RWPE1 (cell line): ENCODE results near the gene HDAC11.
A peak's percentile ranks its signal among the peaks of the same experiment; 100 is the strongest.
"Not testable (repeated sequence)": the region's sequence is repeated elsewhere in the genome, so short reads cannot be mapped to it uniquely, and the experiment has no call there.

Experiments used
- CTCF ChIA-PET: fragments of 350-600 bp; sonication (Branson Sonifier 250); formaldehyde crosslinking; extraction: SDS; loops from one replicate; lab custom pipeline; 2021; lab: Yijun Ruan, JAX
- POLR2A ChIA-PET: fragments of 400-600 bp; formaldehyde crosslinking; extraction: SDS; loops from one replicate; lab custom pipeline; 2020; ENCODE audit warnings: antibody characterized with exemption; ENCODE audit not compliant: low non-redundant PET; lab: Yijun Ruan, JAX
- DNase-seq: peaks from one replicate; pipeline ENCODE4 v3.0.0; 2012; ENCODE audit warnings: low spot score
- H3K27ac ChIP-seq: fragments of 450-650 bp; 2 replicates; pipeline ENCODE4 v1.5.1; 2017
- CTCF ChIP-seq: fragments of 450-650 bp; conservative IDR thresholded peaks from 2 replicates; pipeline ENCODE4 v1.5.1; 2017; ENCODE audit warnings: low read depth, mild to moderate bottlenecking

Gene HDAC11

DNA sequence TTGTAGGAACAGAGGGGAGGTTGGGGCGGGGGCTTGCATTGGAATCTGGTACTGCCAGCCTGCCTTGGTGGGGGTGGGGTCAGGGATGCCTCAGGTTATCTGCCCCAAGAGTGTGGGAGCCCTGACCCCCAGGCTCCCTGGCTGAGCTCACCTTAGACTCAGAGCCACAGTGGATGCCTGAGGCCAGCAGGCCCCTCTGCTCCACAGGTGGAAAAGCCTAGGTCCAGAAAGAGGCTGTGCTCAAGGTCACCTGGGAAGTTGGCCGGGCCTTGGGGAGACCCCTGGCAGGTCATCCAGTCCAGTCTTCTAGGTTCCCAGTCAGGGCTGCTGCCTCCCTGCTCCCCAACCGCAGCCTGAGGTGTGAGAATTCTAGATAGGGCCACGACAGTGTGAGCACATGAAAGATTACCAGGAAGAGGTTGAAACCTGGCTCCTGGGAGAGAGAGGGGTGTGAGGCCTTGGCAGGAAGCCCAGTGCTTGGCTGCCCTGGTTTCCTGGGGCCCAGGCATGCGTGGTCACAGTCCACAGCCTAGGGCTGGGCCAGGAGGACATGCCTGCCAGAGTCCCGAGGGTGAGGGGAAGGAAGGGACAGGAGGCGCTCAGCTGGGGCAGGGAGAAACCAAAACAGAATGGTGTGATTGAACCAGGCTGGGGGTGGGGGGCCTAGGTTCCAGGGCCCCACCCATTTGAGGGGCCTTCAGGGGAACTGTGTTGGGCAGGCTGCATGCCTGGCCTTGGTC lies 4.9 kb downstream of the HDAC11 start:
- TF ChIP-seq CTCF = no peak
- peak overlapping the region; percentile 94 for H3K27ac ChIP-seq
- DNase-seq = peak; percentile 54
- POLR2A ChIA-PET = no interaction called here
- CTCF ChIA-PET = interaction anchor here (0.7 kb wide), 1 partner anchor 315 kb away, joined by 3 read pairs; no protein-coding TSS in a partner anchor

DNA sequence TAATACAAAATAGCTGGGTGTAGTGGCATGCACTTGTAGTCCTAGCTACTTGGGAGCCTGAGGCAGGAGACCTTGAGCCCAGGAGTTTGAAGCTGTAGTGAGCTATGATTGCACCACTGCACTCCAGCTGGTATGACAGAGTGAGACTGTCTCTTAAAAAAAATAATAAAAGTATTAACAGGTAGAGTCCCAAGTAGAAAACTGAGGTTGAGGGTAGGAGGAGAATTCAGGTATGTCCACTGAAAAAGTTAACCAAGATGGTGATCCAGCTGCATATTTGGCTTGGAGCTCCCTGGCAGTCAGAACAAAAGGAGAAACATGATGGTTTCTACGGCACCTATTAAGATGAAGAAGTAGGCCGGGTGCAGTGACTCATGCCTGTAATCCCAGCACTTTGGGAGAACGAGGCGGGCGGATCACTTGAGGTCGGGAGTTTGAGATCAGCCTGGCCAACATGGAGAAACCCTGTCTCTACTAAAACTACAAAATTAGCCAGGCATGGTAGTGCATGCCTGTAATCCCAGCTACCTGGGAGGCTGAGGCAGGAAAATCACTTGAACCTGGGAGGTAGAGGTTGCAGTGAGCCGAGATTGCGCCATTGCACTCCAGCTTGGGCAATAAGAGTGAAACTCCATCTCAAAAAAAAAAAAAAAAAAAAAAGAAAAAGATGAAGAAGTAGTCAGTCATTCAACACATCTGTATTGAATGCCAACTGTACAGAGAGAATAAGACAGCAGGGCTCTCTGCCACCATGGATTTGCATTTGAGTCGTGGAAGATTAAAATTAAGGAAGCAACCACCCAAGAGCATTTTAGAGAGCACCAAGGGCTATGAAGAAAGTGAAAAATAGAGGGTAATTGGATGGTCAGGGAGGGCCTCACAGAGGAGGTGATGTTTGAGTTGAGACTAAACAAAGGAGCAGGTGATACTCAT lies 5.8 kb downstream of the HDAC11 start:
- CTCF ChIA-PET = interaction anchor here (0.6 to 1.2 kb wide), 3 partner anchors 10 to 912 kb away, joined by 3 to 6 read pairs (median 4); no protein-coding TSS in a partner anchor
- POLR2A ChIA-PET, DNase-seq: not testable (repeated sequence)
- peak overlapping the region; percentile 94 for H3K27ac ChIP-seq

GRCh38 chr3:13487403-13487802 lies 7.3 kb downstream of the HDAC11 start:
- ChIA-PET CTCF (interaction anchor here (0.6 to 1.2 kb wide), 2 partner anchors 8 to 9 kb away, joined by 5 to 6 read pairs; no protein-coding TSS in a partner anchor), POLR2A (no interaction called here)
- no peak for DNase-seq
- no peak for TF ChIP-seq CTCF
- H3K27ac ChIP-seq = peak overlapping the region; percentile 94

GRCh38 chr3:13491206-13491974 lies 11.3 kb downstream of the HDAC11 start:
- TF ChIP-seq CTCF = no peak
- DNase-seq = no peak
- ChIA-PET CTCF (interaction anchor here (1.2 kb wide), 1 partner anchor 157 kb away, joined by 3 read pairs; no protein-coding TSS in a partner anchor), POLR2A (no interaction called here)
- H3K27ac ChIP-seq = no peak overlapping the region

DNA sequence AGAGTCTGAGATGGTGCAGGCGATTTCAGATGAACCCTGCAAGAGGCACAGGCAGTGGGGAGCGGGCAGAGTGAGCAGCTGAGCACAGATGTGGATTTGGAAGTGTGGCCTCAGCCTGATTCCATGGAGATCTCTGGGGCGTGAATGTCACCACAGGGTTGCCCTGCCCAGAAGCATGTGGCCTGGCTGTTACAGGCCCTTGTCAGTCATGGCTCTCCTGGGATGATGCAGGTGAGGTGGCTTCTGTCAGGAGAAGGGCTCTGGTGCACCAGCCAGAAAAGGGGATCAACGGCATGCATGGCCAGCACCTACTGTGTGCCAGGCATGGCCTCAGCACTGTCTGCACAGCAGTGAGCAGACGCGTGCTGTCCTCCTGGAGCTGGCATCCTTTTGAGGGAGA lies 11.9 kb downstream of the HDAC11 start:
- POLR2A ChIA-PET = no interaction called here
- no peak for TF ChIP-seq CTCF
- CTCF ChIA-PET = no interaction called here
- H3K27ac ChIP-seq = no peak overlapping the region
- no peak for DNase-seq

DNA sequence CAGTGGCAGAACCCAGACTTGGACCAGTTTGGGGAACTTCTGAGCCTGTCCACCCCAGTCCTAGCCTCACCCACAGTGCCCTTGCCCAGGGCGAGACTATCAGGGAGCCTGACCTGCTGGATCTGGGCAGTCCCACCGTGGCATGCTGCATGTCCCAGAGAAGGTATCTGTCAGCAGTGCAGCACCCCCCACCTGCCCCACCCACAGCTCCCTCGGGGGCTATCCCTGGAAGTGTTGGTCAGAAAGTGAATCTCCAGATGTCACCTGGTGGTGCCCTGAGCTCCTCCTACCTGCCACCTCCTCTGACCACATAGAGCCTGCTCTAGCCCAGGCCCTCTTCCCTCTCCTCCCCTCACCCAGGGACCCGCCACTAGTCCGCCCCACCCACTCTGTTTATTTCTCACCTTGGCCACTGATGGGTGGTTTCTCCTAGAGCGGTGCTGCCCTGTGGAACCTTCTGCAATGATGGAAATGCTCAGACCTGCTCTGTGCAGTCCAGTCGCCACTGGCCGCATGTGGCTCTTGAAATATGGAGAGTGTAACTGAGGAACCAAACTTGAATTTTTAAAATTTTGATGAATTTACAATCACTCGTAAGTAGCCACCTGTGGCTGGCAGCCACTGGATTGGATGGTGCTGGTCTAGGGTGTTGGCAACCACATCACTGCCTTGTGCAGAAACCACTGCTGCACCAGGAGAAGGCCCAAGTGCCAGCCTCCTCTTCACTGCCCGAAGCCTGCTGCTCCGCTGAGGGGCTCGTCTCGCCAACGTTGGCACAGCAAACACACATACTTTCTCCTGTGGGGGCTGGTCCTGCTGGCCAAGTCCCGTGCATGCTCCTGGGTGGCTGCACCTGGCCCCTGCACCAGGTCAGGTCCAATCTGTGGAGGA lies 13.1 kb downstream of the HDAC11 start:
- ChIA-PET CTCF (no interaction called here), POLR2A (no interaction called here)
- no peak for DNase-seq
- no peak for TF ChIP-seq CTCF
- peak overlapping the region; percentile 91 for H3K27ac ChIP-seq
